Keratinocyte (primary cell): ENCODE measurements around the gene YEATS4. TPM values are rescaled to one million over a fixed set of nuclear protein-coding genes. Genes with fewer than 3 reads are reported as not detected.

ENCODE experiments used
- DNase-seq: peaks from one replicate; pipeline ENCODE4 v3.0.0-alpha.2; 2011; ENCODE audit warnings: low read depth, missing footprints, low spot score
- FAIRE-seq: peaks from 2 replicates; lab custom pipeline; 2011; peaks lifted over from hg19 to GRCh38; lab: Jason Lieb, UNC
- H2AFZ ChIP-seq: 2 replicates; pipeline ENCODE4 v1.6.0; 2012; ENCODE audit warnings: low read length, control low read depth, inconsistent platforms; ENCODE audit not compliant: control insufficient read depth
- H3K27ac ChIP-seq: 2 replicates; pipeline ENCODE4 v1.5.1; 2011; ENCODE audit warnings: low read length; ENCODE audit not compliant: control insufficient read depth, insufficient read depth
- H3K27me3 ChIP-seq: 3 replicates; pipeline ENCODE4 v1.6.0; 2011; ENCODE audit warnings: low read length; ENCODE audit not compliant: control insufficient read depth, insufficient read depth; ENCODE audit errors: extremely low read depth
- H3K36me3 ChIP-seq, 2 experiments: 2 replicates in 1 of 2; 3 replicates in 1 of 2; pipeline ENCODE4 v1.5.1; 2011; ENCODE audit warnings: low read length in 2 of 2, mild to moderate bottlenecking in 1 of 2; ENCODE audit not compliant: control insufficient read depth in 2 of 2, insufficient read depth in 2 of 2; ENCODE audit errors: extremely low read depth in 1 of 2
- H3K4me1 ChIP-seq: 3 replicates; pipeline ENCODE4 v1.5.1; 2011; ENCODE audit warnings: low read length; ENCODE audit not compliant: control insufficient read depth, insufficient read depth; ENCODE audit errors: extremely low read depth
- H3K4me2 ChIP-seq: 3 replicates; pipeline ENCODE4 v1.6.0; 2011; ENCODE audit warnings: low read depth, low read length; ENCODE audit not compliant: control insufficient read depth, insufficient read depth; ENCODE audit errors: extremely low read depth
- H3K4me3 ChIP-seq, 3 experiments: fragments of 200-600 bp in 1 of 3; sonication (generic) in 1 of 3; 2 replicates in 2 of 3; 3 replicates in 1 of 3; pipeline ENCODE4 v1.5.1; 2011 to 2016; ENCODE audit warnings: low read length in 3 of 3, mild to moderate bottlenecking in 3 of 3, control low read depth in 2 of 3, inconsistent platforms in 1 of 3, low read depth in 1 of 3, mixed read lengths in 1 of 3, mixed run types in 1 of 3, moderate library complexity in 1 of 3; ENCODE audit not compliant: control insufficient read depth in 2 of 3, insufficient read depth in 2 of 3; ENCODE audit errors: extremely low read depth in 1 of 3
- H3K79me2 ChIP-seq: 2 replicates; pipeline ENCODE4 v1.6.0; 2012; ENCODE audit warnings: low read length; ENCODE audit not compliant: control insufficient read depth, insufficient read depth
- H3K9ac ChIP-seq: 3 replicates; pipeline ENCODE4 v1.6.0; 2011; ENCODE audit warnings: low read length; ENCODE audit not compliant: control insufficient read depth, insufficient read depth; ENCODE audit errors: extremely low read depth
- H3K9me1 ChIP-seq: 3 replicates; pipeline ENCODE4 v1.6.0; 2011; ENCODE audit warnings: low read length; ENCODE audit not compliant: control insufficient read depth, insufficient read depth; ENCODE audit errors: extremely low read depth
- H3K9me3 ChIP-seq: 2 replicates; pipeline ENCODE4 v1.5.1; 2012; ENCODE audit warnings: low read depth, low read length; ENCODE audit not compliant: control insufficient read depth
- H4K20me1 ChIP-seq: 3 replicates; pipeline ENCODE4 v1.6.0; 2011; ENCODE audit warnings: low read length; ENCODE audit not compliant: control insufficient read depth, insufficient read depth; ENCODE audit errors: extremely low read depth
- EZH2 ChIP-seq: IDR thresholded peaks from one replicate; pipeline ENCODE4 v1.6.1; 2012; ENCODE audit warnings: inconsistent platforms, mild to moderate bottlenecking, low read length, moderate library complexity
- dilution Hi-C: fragments of 300-500 bp; cut with MboI; formaldehyde crosslinking; loops from one replicate; pipeline ENCODE4 v1.7.0; 2020; ENCODE audit warnings: low sequenced_read_pairs; ENCODE audit not compliant: extremely low pct_ligation_motif_present
- polyA plus RNA-seq, 5 experiments: library from polyadenylated mRNA; depleted of rRNA in 3 of 5; stranded (reverse) in 3 of 5; stranded (forward) in 1 of 5; unstranded in 1 of 5; fragments of >200 nt; gene quantifications; 1 replicate in 1 of 5; 2 replicates in 3 of 5; 3 replicates in 1 of 5; pipeline versions ENCODE4 v1.2.1 to v1.2.3, GENCODE V29; 2011 to 2012; ENCODE audit warnings: missing spikeins in 2 of 5, low read depth in 1 of 5, low replicate concordance in 1 of 5
- TF ChIP-seq, protein P1 (sequence below), 3 experiments: IDR thresholded peaks in 1 of 3; conservative IDR thresholded peaks in 1 of 3; optimal IDR thresholded peaks in 1 of 3; 2 replicates in 2 of 3; 3 replicates in 1 of 3; pipeline versions ENCODE3 to v1.5.1; 2011; ENCODE audit warnings: low read length in 3 of 3, mild to moderate bottlenecking in 3 of 3, moderate library complexity in 2 of 3, control low read depth in 1 of 3, inconsistent platforms in 1 of 3; ENCODE audit not compliant: insufficient read depth in 2 of 3; ENCODE audit errors: extremely low read depth in 1 of 3

YEATS4 gene
- polyA plus RNA-seq, 1 donor (not counting 4 experiments of a cell fraction or from before 2014, with no cell fraction given), result 21.0 TPM

DNA sequence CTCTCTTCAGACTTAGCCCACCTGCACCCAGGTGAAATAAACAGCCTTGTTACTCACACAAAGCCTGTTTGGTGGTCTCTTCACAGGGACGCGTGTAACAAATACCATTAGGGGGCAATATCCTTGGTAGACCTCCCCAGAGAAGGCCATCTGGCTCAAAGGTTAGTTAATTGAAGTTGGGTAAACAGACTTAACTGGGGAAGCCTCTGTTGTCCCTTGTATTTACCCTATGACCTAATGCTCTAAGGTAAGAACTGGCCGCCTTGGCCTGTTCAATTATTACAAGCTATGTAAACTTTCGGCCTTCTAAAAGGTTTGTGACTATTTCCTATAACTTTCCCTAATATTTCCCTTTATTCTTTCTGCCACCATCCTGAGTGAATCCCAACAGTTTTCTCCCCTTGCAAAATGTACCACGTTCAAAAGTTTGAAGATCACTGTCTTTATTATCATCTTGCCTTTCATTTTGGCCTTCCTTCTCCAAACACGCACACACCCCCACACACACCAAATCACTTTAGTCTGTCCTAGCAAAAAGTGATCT, 26.7 kb upstream of the YEATS4 start:
- Histone ChIP-seq H3K4me1 (peaks cover 9% of the 10 kb centered on the region), H3K79me2 (no peaks in the 10 kb centered on the region), H3K9me1 (no peaks in the 10 kb centered on the region), H3K9ac (no peak overlapping the region), H3K4me3 (no peak overlapping the region), H3K36me3 (no peaks in the 10 kb centered on the region), H4K20me1 (no peaks in the 10 kb centered on the region), H3K9me3 (no peaks in the 10 kb centered on the region), H3K27me3 (no peaks in the 10 kb centered on the region), H2AFZ (no peak overlapping the region), H3K4me2 (no peak overlapping the region), H3K27ac (no peak overlapping the region)
- DNase-seq (no peak), FAIRE-seq (no peak)
- TF ChIP-seq, protein P1, sequence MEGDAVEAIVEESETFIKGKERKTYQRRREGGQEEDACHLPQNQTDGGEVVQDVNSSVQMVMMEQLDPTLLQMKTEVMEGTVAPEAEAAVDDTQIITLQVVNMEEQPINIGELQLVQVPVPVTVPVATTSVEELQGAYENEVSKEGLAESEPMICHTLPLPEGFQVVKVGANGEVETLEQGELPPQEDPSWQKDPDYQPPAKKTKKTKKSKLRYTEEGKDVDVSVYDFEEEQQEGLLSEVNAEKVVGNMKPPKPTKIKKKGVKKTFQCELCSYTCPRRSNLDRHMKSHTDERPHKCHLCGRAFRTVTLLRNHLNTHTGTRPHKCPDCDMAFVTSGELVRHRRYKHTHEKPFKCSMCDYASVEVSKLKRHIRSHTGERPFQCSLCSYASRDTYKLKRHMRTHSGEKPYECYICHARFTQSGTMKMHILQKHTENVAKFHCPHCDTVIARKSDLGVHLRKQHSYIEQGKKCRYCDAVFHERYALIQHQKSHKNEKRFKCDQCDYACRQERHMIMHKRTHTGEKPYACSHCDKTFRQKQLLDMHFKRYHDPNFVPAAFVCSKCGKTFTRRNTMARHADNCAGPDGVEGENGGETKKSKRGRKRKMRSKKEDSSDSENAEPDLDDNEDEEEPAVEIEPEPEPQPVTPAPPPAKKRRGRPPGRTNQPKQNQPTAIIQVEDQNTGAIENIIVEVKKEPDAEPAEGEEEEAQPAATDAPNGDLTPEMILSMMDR (optimal IDR thresholded peaks at IDR 0.05 in 1 of 3, IDR thresholded peaks at IDR 0.05 in 1 of 3, conservative IDR thresholded peaks at IDR 0.05 in 1 of 3; ENCODE audit: extremely low read depth in 1 of 3, insufficient read depth in 2 of 3, low read length in 3 of 3), result no peak
- TF ChIP-seq EZH2, result no peak
- dilution Hi-C loops, result no loop called here

DNA sequence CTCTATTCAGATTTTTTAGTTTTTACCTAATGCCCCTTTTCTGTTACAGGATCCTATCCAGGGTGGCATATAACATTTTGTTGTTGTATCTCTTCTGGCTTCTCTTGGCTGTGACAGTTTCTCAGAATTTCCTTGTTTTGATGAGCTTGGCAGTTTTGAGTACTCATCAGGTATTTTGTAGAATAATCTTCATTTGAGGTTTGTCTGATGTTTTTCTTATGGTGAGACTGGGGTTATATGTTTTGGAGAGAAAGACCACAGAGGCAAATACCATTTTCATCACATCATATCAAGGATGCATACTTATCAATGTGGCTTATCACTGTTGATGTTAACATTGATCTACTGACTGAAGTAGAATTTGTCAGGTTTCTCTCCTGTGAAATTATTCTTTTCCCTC, 25.4 kb upstream of the YEATS4 start:
- Histone ChIP-seq H3K9me1 (no peaks in the 10 kb centered on the region), H4K20me1 (no peaks in the 10 kb centered on the region), H3K4me1 (peaks cover 9% of the 10 kb centered on the region), H3K9ac (no peak overlapping the region), H2AFZ (no peak overlapping the region), H3K9me3 (no peaks in the 10 kb centered on the region), H3K27me3 (no peaks in the 10 kb centered on the region), H3K27ac (no peak overlapping the region), H3K36me3 (no peaks in the 10 kb centered on the region), H3K79me2 (no peaks in the 10 kb centered on the region), H3K4me2 (no peak overlapping the region), H3K4me3 (no peak overlapping the region)
- dilution Hi-C loops, result no loop called here
- TF ChIP-seq, protein P1 (optimal IDR thresholded peaks at IDR 0.05 in 1 of 3, IDR thresholded peaks at IDR 0.05 in 1 of 3, conservative IDR thresholded peaks at IDR 0.05 in 1 of 3; ENCODE audit: extremely low read depth in 1 of 3, insufficient read depth in 2 of 3, low read length in 3 of 3), result no peak
- no peak for TF ChIP-seq EZH2
- no peak for DNase-seq
- no peak for FAIRE-seq
